ENCODE results near the gene ZNF569. TPM values are rescaled to one million over a fixed set of nuclear protein-coding genes. Genes with fewer than 3 reads are reported as not detected.
"Not testable (repeated sequence)": the region's sequence is repeated elsewhere in the genome, so short reads cannot be mapped to it uniquely, and the experiment has no call there.

ZNF569 gene
- polyA plus RNA-seq, 3 donors: 0.79 to 1.2 (median 0.83) TPM

- no peak overlapping the region for H3K27ac Mint-ChIP-seq
Observed at GRCh38 chr19:37403403-37403802, 63.8 kb downstream of the ZNF569 start.

GRCh38 chr19:37401078-37401477, 66.2 kb downstream of the ZNF569 start:
- H3K4me2 ChIP-seq (replicated peaks; ENCODE audit: extremely low read depth, low read length, poor library complexity, severe bottlenecking): no peak overlapping the region
- H3K27me3 Mint-ChIP-seq (ENCODE audit: low read depth in 3 of 3): peaks cover 0 to 3% (median 0%) of the 10 kb centered on the region in 3 donors
- TF ChIP-seq, protein P1, sequence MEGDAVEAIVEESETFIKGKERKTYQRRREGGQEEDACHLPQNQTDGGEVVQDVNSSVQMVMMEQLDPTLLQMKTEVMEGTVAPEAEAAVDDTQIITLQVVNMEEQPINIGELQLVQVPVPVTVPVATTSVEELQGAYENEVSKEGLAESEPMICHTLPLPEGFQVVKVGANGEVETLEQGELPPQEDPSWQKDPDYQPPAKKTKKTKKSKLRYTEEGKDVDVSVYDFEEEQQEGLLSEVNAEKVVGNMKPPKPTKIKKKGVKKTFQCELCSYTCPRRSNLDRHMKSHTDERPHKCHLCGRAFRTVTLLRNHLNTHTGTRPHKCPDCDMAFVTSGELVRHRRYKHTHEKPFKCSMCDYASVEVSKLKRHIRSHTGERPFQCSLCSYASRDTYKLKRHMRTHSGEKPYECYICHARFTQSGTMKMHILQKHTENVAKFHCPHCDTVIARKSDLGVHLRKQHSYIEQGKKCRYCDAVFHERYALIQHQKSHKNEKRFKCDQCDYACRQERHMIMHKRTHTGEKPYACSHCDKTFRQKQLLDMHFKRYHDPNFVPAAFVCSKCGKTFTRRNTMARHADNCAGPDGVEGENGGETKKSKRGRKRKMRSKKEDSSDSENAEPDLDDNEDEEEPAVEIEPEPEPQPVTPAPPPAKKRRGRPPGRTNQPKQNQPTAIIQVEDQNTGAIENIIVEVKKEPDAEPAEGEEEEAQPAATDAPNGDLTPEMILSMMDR (IDR thresholded peaks at IDR 0.05): no peak
- H3K27ac ChIP-seq (ENCODE audit: low read depth in 1 of 2, low read length in 2 of 2): no peak overlapping the region
- no peaks in the 10 kb centered on the region for H3K27me3 ChIP-seq (ENCODE audit: control insufficient read depth in 2 of 2, insufficient read depth in 2 of 2, low read length in 2 of 2)
- WGBS (ENCODE audit: insufficient coverage): no CpG with 5 or more reads among the region's 1 CpG
- intact Hi-C loops (cut with micrococcal nuclease): no loop called here
- H3K4me3 ChIP-seq (replicated peaks in 1 of 3; ENCODE audit: low read depth in 2 of 3, low read length in 3 of 3): no peak overlapping the region
- DNase-seq: no peak
- no peak overlapping the region for H3K4me3 Mint-ChIP-seq
- no peaks in the 10 kb centered on the region for H3K36me3 ChIP-seq (replicated peaks in 1 of 2; ENCODE audit: control insufficient read depth in 1 of 2, insufficient read depth in 2 of 2, low read length in 2 of 2)
- H3K4me1 ChIP-seq (ENCODE audit: control insufficient read depth in 1 of 2, insufficient read depth in 2 of 2, low read length in 2 of 2): no peaks in the 10 kb centered on the region
- peaks cover 42 to 86% (median 78%) of the 10 kb centered on the region in 7 donors for H3K9me3 Mint-ChIP-seq
- H2AFZ ChIP-seq (ENCODE audit: insufficient read depth, low read depth, low read length, poor library complexity, severe bottlenecking): no peak overlapping the region
- no peaks in the 10 kb centered on the region for H3K4me1 Mint-ChIP-seq
- H3K27ac Mint-ChIP-seq: no peak overlapping the region
- H4K20me1 ChIP-seq (ENCODE audit: insufficient read depth, low read length): no peaks in the 10 kb centered on the region
- no peaks in the 10 kb centered on the region for H3K79me2 ChIP-seq (ENCODE audit: insufficient read depth, low read length)
- H3K36me3 Mint-ChIP-seq: no peaks in the 10 kb centered on the region
- H3K9ac ChIP-seq (ENCODE audit: insufficient read depth, low read length, poor library complexity, severe bottlenecking): no peak overlapping the region
- peaks cover 60 to 91% of the 10 kb centered on the region in 2 donors for H3K9me3 ChIP-seq (replicated peaks in 1 of 2; ENCODE audit: control insufficient read depth in 1 of 2, insufficient read depth in 1 of 2, low read length in 2 of 2)

More at GRCh38 chr19:37403403-37403802, 63.8 kb downstream of the ZNF569 start:
- 58% methylated on average over 34 of the region's 34 CpGs for WGBS (ENCODE audit: insufficient coverage)
- Histone ChIP-seq H3K9ac (ENCODE audit: insufficient read depth, low read length, poor library complexity, severe bottlenecking) (no peak overlapping the region), H2AFZ (ENCODE audit: insufficient read depth, low read depth, low read length, poor library complexity, severe bottlenecking) (no peak overlapping the region), H3K9me3 (replicated peaks in 1 of 2; ENCODE audit: control insufficient read depth in 1 of 2, insufficient read depth in 1 of 2, low read length in 2 of 2) (peaks cover 58 to 86% of the 10 kb centered on the region in 2 donors), H3K4me1 (ENCODE audit: control insufficient read depth in 1 of 2, insufficient read depth in 2 of 2, low read length in 2 of 2) (no peaks in the 10 kb centered on the region), H3K27ac (ENCODE audit: low read depth in 1 of 2, low read length in 2 of 2) (no peak overlapping the region), H3K27me3 (ENCODE audit: control insufficient read depth in 2 of 2, insufficient read depth in 2 of 2, low read length in 2 of 2) (no peaks in the 10 kb centered on the region), H3K79me2 (ENCODE audit: insufficient read depth, low read length) (no peaks in the 10 kb centered on the region), H4K20me1 (ENCODE audit: insufficient read depth, low read length) (no peaks in the 10 kb centered on the region), H3K36me3 (replicated peaks in 1 of 2; ENCODE audit: control insufficient read depth in 1 of 2, insufficient read depth in 2 of 2, low read length in 2 of 2) (no peaks in the 10 kb centered on the region), H3K4me2 (replicated peaks; ENCODE audit: extremely low read depth, low read length, poor library complexity, severe bottlenecking) (no peak overlapping the region), H3K4me3 (replicated peaks in 1 of 3; ENCODE audit: low read depth in 2 of 3, low read length in 3 of 3) (peak overlapping the region in 1 of 3 experiments; percentile 32)
- Mint-ChIP-seq H3K4me3 (no peak overlapping the region), H3K36me3 (no peaks in the 10 kb centered on the region), H3K4me1 (no peaks in the 10 kb centered on the region), H3K27me3 (ENCODE audit: low read depth in 3 of 3) (peaks cover 0 to 1% (median 1%) of the 10 kb centered on the region in 3 donors), H3K9me3 (peaks cover 50 to 91% (median 78%) of the 10 kb centered on the region in 7 donors)
- TF ChIP-seq, protein P1 (IDR thresholded peaks at IDR 0.05): no peak
- intact Hi-C loops (cut with micrococcal nuclease): no loop called here
- no peak for DNase-seq

DNA sequence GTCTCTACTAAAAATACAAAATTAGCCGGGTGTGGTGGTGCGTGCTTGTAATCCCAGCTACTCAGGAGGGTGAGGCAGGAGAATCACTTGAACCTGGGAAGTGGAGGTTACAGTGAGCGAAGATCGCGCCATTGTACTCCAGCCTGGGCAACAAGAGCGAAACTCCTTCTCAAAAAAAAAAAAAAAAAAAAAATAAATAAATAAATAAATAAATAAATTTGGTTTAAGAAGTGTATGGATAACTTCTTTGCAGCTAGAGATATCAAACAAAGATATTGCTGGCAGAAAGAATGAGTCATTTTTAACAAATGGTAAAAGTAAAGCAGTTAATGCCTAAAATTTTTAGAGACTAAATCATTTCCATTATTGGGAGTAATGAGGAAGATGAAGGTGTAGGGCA, 75.8 kb downstream of the ZNF569 start:
- intact Hi-C loops (cut with micrococcal nuclease): loop anchor here in 1 of 2 donors (5.0 kb wide), 1 partner anchor 61 kb away; no protein-coding TSS in a partner anchor
- H3K36me3 ChIP-seq (replicated peaks in 1 of 2; ENCODE audit: control insufficient read depth in 1 of 2, insufficient read depth in 2 of 2, low read length in 2 of 2): peaks cover 4 to 30% of the 10 kb centered on the region in 2 donors
- not testable (repeated sequence) for H3K4me1 Mint-ChIP-seq; H3K9ac ChIP-seq (ENCODE audit: insufficient read depth, low read length, poor library complexity, severe bottlenecking); H2AFZ ChIP-seq (ENCODE audit: insufficient read depth, low read depth, low read length, poor library complexity, severe bottlenecking); H3K79me2 ChIP-seq (ENCODE audit: insufficient read depth, low read length); H3K4me1 ChIP-seq (ENCODE audit: control insufficient read depth in 1 of 2, insufficient read depth in 2 of 2, low read length in 2 of 2); H3K4me3 Mint-ChIP-seq; H3K4me2 ChIP-seq (replicated peaks; ENCODE audit: extremely low read depth, low read length, poor library complexity, severe bottlenecking); H3K27ac ChIP-seq (ENCODE audit: low read depth in 1 of 2, low read length in 2 of 2); H3K27me3 ChIP-seq (ENCODE audit: control insufficient read depth in 2 of 2, insufficient read depth in 2 of 2, low read length in 2 of 2); H3K27ac Mint-ChIP-seq; H3K27me3 Mint-ChIP-seq (ENCODE audit: low read depth in 3 of 3); H4K20me1 ChIP-seq (ENCODE audit: insufficient read depth, low read length); DNase-seq
- H3K9me3 ChIP-seq (replicated peaks in 1 of 2; ENCODE audit: control insufficient read depth in 1 of 2, insufficient read depth in 1 of 2, low read length in 2 of 2): peaks cover 46 to 83% of the 10 kb centered on the region in 2 donors
- H3K36me3 Mint-ChIP-seq: peaks cover 16 to 21% of the 10 kb centered on the region in 2 donors
- no CpG with 5 or more reads among the region's 6 CpGs for WGBS (ENCODE audit: insufficient coverage)
- H3K4me3 ChIP-seq (replicated peaks in 1 of 3; ENCODE audit: low read depth in 2 of 3, low read length in 3 of 3): peak overlapping the region in 1 of 3 experiments; percentile 23
- peaks cover 35 to 82% (median 74%) of the 10 kb centered on the region in 7 donors for H3K9me3 Mint-ChIP-seq

Data from CD14-positive monocyte (primary cell).